ENCODE measurements around the gene ABCA12. TPM values are rescaled to one million over a fixed set of nuclear protein-coding genes. Genes with fewer than 3 reads are reported as not detected.

Gene ABCA12
- total RNA-seq, 1 experiment from 2014 or later = 0.03 TPM

- peak; percentile 62; the same call in 1 of the 2 replicates for ATAC-seq
- POLR2A ChIA-PET = no interaction called here
- intact Hi-C loops (cut with micrococcal nuclease; ENCODE audit: unreplicated experiment) (loop anchor here (10.0 kb wide), 1 partner anchor 188 kb away; no protein-coding TSS in a partner anchor), in situ Hi-C loops (cut with HindIII; ENCODE audit: low pct_unique_long_range_greater_than_20kb, low sequenced_read_pairs) (no loop called here)
- Histone ChIP-seq H3K36me3 (ENCODE audit: control insufficient read depth, insufficient read depth, low read length) (no peaks in the 10 kb centered on the region), H3K4me1 (ENCODE audit: control insufficient read depth, insufficient read depth, low read length) (no peaks in the 10 kb centered on the region; the same call in 1 of the 2 replicates), H3K9me3 (ENCODE audit: control insufficient read depth, insufficient read depth, low read depth, low read length) (no peaks in the 10 kb centered on the region), H3K27ac (ENCODE audit: low read length) (no peak overlapping the region), H3K4me3 (ENCODE audit: low read depth in 2 of 2, low read length in 2 of 2) (no peak overlapping the region), H3K27me3 (ENCODE audit: control insufficient read depth, insufficient read depth, low read length) (no peaks in the 10 kb centered on the region)
- CTCF ChIA-PET = no interaction called here
- TF ChIP-seq, protein P1, sequence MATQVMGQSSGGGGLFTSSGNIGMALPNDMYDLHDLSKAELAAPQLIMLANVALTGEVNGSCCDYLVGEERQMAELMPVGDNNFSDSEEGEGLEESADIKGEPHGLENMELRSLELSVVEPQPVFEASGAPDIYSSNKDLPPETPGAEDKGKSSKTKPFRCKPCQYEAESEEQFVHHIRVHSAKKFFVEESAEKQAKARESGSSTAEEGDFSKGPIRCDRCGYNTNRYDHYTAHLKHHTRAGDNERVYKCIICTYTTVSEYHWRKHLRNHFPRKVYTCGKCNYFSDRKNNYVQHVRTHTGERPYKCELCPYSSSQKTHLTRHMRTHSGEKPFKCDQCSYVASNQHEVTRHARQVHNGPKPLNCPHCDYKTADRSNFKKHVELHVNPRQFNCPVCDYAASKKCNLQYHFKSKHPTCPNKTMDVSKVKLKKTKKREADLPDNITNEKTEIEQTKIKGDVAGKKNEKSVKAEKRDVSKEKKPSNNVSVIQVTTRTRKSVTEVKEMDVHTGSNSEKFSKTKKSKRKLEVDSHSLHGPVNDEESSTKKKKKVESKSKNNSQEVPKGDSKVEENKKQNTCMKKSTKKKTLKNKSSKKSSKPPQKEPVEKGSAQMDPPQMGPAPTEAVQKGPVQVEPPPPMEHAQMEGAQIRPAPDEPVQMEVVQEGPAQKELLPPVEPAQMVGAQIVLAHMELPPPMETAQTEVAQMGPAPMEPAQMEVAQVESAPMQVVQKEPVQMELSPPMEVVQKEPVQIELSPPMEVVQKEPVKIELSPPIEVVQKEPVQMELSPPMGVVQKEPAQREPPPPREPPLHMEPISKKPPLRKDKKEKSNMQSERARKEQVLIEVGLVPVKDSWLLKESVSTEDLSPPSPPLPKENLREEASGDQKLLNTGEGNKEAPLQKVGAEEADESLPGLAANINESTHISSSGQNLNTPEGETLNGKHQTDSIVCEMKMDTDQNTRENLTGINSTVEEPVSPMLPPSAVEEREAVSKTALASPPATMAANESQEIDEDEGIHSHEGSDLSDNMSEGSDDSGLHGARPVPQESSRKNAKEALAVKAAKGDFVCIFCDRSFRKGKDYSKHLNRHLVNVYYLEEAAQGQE (IDR thresholded peaks at IDR 0.05; ENCODE audit: insufficient read depth in 1 of 2, low read depth in 2 of 2, low read length in 1 of 2) = no peak
- TF ChIP-seq TCF7L2 (IDR thresholded peaks at IDR 0.05; ENCODE audit: low read depth, low read length) = no peak
- TF ChIP-seq CTCF (IDR thresholded peaks at IDR 0.05) = peak; percentile 63; the same call in 1 of the 2 replicates
- no peak for TF ChIP-seq SIN3A (IDR thresholded peaks at IDR 0.05; ENCODE audit: borderline replicate concordance, insufficient read depth, low read depth, low read length)
- TF ChIP-seq POLR2AphosphoS5 (IDR thresholded peaks at IDR 0.05; ENCODE audit: low read depth, low read length) = no peak
- DNase-seq (ENCODE audit: low read depth, low spot score) = peak; percentile 10
- BruUV-seq (replicated peaks) = no TSS peak
Observed at GRCh38 chr2:215002500-215002899, 135.9 kb downstream of the ABCA12 start.

- DNase-seq (ENCODE audit: low read depth, low spot score) (no peak), ATAC-seq (no peak)
- in situ Hi-C loops (cut with HindIII; ENCODE audit: low pct_unique_long_range_greater_than_20kb, low sequenced_read_pairs) = no loop called here
- Histone ChIP-seq H3K27ac (ENCODE audit: low read length) (no peak overlapping the region), H3K36me3 (ENCODE audit: control insufficient read depth, insufficient read depth, low read length) (no peaks in the 10 kb centered on the region), H3K27me3 (ENCODE audit: control insufficient read depth, insufficient read depth, low read length) (no peaks in the 10 kb centered on the region), H3K4me1 (ENCODE audit: control insufficient read depth, insufficient read depth, low read length) (no peaks in the 10 kb centered on the region; the same call in 1 of the 2 replicates), H3K4me3 (ENCODE audit: low read depth in 2 of 2, low read length in 2 of 2) (no peak overlapping the region), H3K9me3 (ENCODE audit: control insufficient read depth, insufficient read depth, low read depth, low read length) (no peaks in the 10 kb centered on the region)
- ChIA-PET CTCF (no interaction called here), POLR2A (no interaction called here)
- BruUV-seq (replicated peaks) = no TSS peak
- intact Hi-C loops (cut with micrococcal nuclease; ENCODE audit: unreplicated experiment) = loop anchor here (10.0 kb wide), 1 partner anchor 186 kb away; no protein-coding TSS in a partner anchor
- no peak for TF ChIP-seq POLR2AphosphoS5 (IDR thresholded peaks at IDR 0.05; ENCODE audit: low read depth, low read length)
- TF ChIP-seq, protein P1 (IDR thresholded peaks at IDR 0.05; ENCODE audit: insufficient read depth in 1 of 2, low read depth in 2 of 2, low read length in 1 of 2) = no peak
- TF ChIP-seq SIN3A (IDR thresholded peaks at IDR 0.05; ENCODE audit: borderline replicate concordance, insufficient read depth, low read depth, low read length) = no peak
- no peak for TF ChIP-seq TCF7L2 (IDR thresholded peaks at IDR 0.05; ENCODE audit: low read depth, low read length)
- no peak for TF ChIP-seq CTCF (IDR thresholded peaks at IDR 0.05)
Observed at GRCh38 chr2:215000721-215001120, 137.7 kb downstream of the ABCA12 start.

Measured in Panc1 (cell line).